Measurements from ENCODE around the gene B3GALT2.

DNA sequence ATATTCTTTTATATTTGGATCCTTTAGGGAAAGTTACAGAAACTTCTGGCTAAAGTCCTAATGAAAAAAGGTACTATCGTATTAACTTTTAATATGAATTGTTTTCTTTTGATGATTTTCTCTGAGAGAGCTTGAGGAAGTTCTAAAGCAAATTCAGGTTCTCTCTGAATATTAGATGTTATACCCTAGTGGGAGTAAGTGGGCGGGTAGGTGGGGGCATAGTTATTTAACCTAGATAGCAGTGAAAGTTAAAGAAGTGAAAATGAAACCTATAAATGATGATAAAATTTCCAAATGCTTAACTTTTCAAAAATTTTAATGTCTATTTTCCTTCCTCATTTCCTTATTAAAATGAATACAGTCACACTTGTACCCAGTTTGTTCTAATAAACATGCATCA lies 26.2 kb upstream of the B3GALT2 start:
- TF ChIP-seq POLR2A (IDR thresholded peaks at IDR 0.05; ENCODE audit: low read depth, low read length) (no peak), POLR2AphosphoS5 (IDR thresholded peaks at IDR 0.05; ENCODE audit: insufficient read depth, low read depth, low read length) (no peak), EZH2 (IDR thresholded peaks at IDR 0.05; ENCODE audit: borderline replicate concordance, low read depth, low read length, severe bottlenecking) (no peak), FOS (IDR thresholded peaks at IDR 0.05; ENCODE audit: borderline replicate concordance, insufficient read depth, low read length) (no peak)
- TF ChIP-seq, protein P1, sequence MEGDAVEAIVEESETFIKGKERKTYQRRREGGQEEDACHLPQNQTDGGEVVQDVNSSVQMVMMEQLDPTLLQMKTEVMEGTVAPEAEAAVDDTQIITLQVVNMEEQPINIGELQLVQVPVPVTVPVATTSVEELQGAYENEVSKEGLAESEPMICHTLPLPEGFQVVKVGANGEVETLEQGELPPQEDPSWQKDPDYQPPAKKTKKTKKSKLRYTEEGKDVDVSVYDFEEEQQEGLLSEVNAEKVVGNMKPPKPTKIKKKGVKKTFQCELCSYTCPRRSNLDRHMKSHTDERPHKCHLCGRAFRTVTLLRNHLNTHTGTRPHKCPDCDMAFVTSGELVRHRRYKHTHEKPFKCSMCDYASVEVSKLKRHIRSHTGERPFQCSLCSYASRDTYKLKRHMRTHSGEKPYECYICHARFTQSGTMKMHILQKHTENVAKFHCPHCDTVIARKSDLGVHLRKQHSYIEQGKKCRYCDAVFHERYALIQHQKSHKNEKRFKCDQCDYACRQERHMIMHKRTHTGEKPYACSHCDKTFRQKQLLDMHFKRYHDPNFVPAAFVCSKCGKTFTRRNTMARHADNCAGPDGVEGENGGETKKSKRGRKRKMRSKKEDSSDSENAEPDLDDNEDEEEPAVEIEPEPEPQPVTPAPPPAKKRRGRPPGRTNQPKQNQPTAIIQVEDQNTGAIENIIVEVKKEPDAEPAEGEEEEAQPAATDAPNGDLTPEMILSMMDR (IDR thresholded peaks at IDR 0.05; ENCODE audit: extremely low read depth in 1 of 2, insufficient read depth in 1 of 2, low read depth in 1 of 2, low read length in 2 of 2), result no peak
- TF ChIP-seq, protein P2, sequence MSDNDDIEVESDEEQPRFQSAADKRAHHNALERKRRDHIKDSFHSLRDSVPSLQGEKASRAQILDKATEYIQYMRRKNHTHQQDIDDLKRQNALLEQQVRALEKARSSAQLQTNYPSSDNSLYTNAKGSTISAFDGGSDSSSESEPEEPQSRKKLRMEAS (IDR thresholded peaks at IDR 0.05; ENCODE audit: insufficient read depth, insufficient read length), result no peak

Data from endothelial cell of umbilical vein (primary cell).